Activated CD4-positive, alpha-beta T cell treated with anti-CD3 and anti-CD28 coated beads, Interleukin-2, amount 10 ng/mL, durations not matched to agents 7 days and 5 days (primary cell): Measurements from ENCODE around the gene TANGO6. TPM values are rescaled to one million over a fixed set of nuclear protein-coding genes. Genes with fewer than 3 reads are reported as not detected.

Experiments used
- CTCF ChIA-PET: fragments of 350-600 bp; sonication (Branson Sonifier 250); formaldehyde crosslinking; loops from one replicate; lab custom pipeline; 2021; ENCODE audit warnings: antibody characterized with exemption; lab: Charles Lee
- POLR2A ChIA-PET: fragments of 350-600 bp; sonication (Branson Sonifier 250); formaldehyde crosslinking; loops from one replicate; lab custom pipeline; 2021; ENCODE audit warnings: antibody characterized with exemption; lab: Charles Lee
- DNase-seq: peaks from one replicate; pipeline ENCODE4 v3.0.0-alpha.2; 2020
- H3K27ac Mint-ChIP-seq: one replicate; pipeline ENCODE4 v1.8.0; 2021; ENCODE audit warnings: mild to moderate bottlenecking, moderate library complexity, mixed read lengths
- H3K27me3 Mint-ChIP-seq: one replicate; pipeline ENCODE4 v1.8.0; 2021; ENCODE audit warnings: mixed read lengths
- H3K36me3 Mint-ChIP-seq: one replicate; pipeline ENCODE4 v1.8.0; 2021; ENCODE audit warnings: low read depth, mixed read lengths
- H3K4me1 Mint-ChIP-seq: one replicate; pipeline ENCODE4 v1.8.0; 2021; ENCODE audit warnings: mixed read lengths
- H3K4me3 Mint-ChIP-seq: one replicate; pipeline ENCODE4 v1.8.0; 2021; ENCODE audit warnings: mild to moderate bottlenecking, moderate library complexity, mixed read lengths
- H3K9me3 Mint-ChIP-seq: one replicate; pipeline ENCODE4 v1.8.0; 2021; ENCODE audit warnings: mixed read lengths
- total RNA-seq, 2 experiments: library from RNA; stranded (reverse); gene quantifications; one replicate each; pipeline ENCODE4 v1.2.3, GENCODE V29; 2021

The TANGO6 gene
- total RNA-seq, 2 experiments from 2014 or later, result 24.3 to 27.4 TPM

DNA sequence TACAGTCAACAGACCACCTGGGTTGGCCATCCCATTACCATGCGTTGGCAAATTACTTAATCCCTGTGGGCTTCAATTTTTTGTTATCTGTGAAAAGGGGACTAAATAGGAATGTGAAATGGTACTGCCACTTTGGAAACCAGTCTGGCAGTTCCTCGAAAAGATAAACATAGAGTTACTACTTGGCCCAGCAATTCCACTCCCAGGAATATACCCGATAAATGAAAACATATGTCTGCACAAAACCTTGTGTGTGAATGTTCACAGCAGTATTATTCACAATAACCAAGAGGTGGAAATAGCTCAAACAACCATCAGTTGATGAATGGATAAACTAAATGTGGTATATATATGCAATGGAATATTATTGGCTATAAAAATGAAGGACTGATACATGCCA lies 87.9 kb downstream of the TANGO6 start:
- H3K27ac Mint-ChIP-seq, result no peak overlapping the region
- ChIA-PET CTCF (no interaction called here), POLR2A (no interaction called here)
- DNase-seq, result no peak
- no peak overlapping the region for H3K4me3 Mint-ChIP-seq
- H3K9me3 Mint-ChIP-seq, result no peaks in the 10 kb centered on the region
- H3K4me1 Mint-ChIP-seq, result peaks cover 10% of the 10 kb centered on the region
- H3K36me3 Mint-ChIP-seq, result peaks cover 44% of the 10 kb centered on the region
- no peaks in the 10 kb centered on the region for H3K27me3 Mint-ChIP-seq

DNA sequence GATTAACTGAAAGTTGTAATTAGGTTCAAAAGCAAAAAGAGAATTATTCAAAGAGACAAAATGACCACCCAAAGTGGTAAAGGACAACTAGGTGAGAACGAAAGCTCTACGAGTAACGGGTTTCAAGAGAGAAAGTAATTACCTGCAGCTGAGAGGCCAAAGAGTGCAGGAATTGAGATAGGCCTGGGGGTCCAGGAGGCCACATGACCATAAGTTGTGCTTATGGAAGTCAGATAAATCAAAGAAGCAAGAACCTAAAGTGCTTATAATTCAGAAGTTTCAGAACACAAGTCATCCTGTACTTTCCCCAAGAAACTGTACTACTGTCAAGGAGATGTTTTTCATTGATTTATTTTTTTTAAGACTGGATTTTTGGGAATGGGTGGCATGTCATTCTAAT lies 91.1 kb downstream of the TANGO6 start:
- Mint-ChIP-seq H3K27me3 (no peaks in the 10 kb centered on the region), H3K4me3 (no peak overlapping the region), H3K36me3 (peaks cover 33% of the 10 kb centered on the region), H3K27ac (no peak overlapping the region), H3K4me1 (peaks cover 15% of the 10 kb centered on the region), H3K9me3 (no peaks in the 10 kb centered on the region)
- POLR2A ChIA-PET, result no interaction called here
- no peak for DNase-seq
- CTCF ChIA-PET, result interaction anchor here (0.9 to 1.2 kb wide), 3 partner anchors 12 to 344 kb away, joined by 3 read pairs; no protein-coding TSS in a partner anchor

DNA sequence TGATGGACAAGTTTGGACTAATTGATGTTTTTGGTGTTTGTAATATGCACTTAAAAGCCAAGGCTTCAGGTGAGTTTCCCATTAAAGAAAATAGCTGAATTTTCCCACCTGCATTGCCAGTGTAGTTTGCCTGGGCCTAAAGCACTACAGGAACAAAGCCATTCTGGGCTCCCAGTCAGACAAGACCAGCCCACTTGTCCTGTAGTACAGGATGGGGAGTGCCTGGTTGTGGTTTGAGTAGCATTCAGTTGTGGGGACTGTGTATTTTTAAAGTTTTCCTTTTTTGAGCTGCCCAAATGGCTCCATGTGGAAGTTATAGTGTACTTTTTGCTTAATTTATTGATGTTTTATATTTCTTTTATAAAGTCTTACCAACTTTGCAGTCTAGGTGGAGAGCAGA lies 91.7 kb downstream of the TANGO6 start:
- no peak for DNase-seq
- Mint-ChIP-seq H3K4me3 (no peak overlapping the region), H3K9me3 (no peaks in the 10 kb centered on the region), H3K36me3 (peaks cover 31% of the 10 kb centered on the region), H3K27me3 (no peaks in the 10 kb centered on the region), H3K27ac (no peak overlapping the region), H3K4me1 (peaks cover 15% of the 10 kb centered on the region)
- ChIA-PET CTCF (interaction anchor here (0.9 to 1.2 kb wide), 3 partner anchors 12 to 344 kb away, joined by 3 read pairs; no protein-coding TSS in a partner anchor), POLR2A (no interaction called here)

DNA sequence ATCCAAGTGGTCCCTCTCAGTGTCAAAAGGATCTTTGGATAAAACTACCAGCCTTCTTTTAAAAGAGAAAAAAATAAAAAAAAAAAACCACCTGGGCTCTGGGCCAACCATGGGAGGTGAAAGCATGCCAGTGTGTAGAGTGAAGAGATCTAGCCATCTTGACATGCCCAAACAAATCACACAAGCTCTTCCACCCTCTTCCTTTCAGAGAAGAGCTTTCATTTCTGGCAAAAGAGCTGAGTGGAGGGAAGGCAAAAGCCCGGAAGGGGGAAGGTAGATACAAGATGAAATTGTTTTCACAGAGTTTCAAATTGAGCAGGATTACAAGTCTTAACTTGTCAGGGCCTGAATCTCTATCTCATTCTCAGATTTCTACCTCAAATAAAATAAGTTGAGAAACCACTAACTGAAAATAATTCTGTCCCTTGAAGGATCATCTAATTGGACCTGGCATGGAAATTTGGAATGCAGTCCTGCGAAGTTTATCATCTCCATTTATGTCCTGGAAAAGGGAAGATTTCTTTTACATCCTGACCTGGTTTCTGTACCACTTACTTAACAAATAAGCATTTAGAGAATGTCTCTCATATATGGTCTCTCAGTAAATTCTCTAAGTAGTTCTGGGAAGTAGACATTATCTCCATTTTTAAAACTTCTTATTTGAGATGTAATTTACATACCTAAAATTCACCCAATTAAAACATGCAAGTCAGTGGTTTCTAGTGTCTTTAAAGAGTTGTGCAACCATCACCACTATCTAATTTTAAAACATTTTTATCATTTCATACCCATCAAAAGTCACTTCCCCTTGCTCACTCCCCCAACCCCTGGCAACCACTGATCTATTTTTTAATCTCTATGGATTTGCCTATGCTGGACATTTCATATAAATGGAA lies 93.7 kb downstream of the TANGO6 start:
- H3K27me3 Mint-ChIP-seq, result no peaks in the 10 kb centered on the region
- CTCF ChIA-PET, result interaction anchor here (0.8 kb wide), 1 partner anchor 175 kb away, joined by 3 read pairs; no protein-coding TSS in a partner anchor
- H3K36me3 Mint-ChIP-seq, result peaks cover 24% of the 10 kb centered on the region
- H3K4me1 Mint-ChIP-seq, result peaks cover 15% of the 10 kb centered on the region
- H3K4me3 Mint-ChIP-seq, result no peak overlapping the region
- POLR2A ChIA-PET, result no interaction called here
- H3K27ac Mint-ChIP-seq, result no peak overlapping the region
- no peaks in the 10 kb centered on the region for H3K9me3 Mint-ChIP-seq
- DNase-seq, result no peak

DNA sequence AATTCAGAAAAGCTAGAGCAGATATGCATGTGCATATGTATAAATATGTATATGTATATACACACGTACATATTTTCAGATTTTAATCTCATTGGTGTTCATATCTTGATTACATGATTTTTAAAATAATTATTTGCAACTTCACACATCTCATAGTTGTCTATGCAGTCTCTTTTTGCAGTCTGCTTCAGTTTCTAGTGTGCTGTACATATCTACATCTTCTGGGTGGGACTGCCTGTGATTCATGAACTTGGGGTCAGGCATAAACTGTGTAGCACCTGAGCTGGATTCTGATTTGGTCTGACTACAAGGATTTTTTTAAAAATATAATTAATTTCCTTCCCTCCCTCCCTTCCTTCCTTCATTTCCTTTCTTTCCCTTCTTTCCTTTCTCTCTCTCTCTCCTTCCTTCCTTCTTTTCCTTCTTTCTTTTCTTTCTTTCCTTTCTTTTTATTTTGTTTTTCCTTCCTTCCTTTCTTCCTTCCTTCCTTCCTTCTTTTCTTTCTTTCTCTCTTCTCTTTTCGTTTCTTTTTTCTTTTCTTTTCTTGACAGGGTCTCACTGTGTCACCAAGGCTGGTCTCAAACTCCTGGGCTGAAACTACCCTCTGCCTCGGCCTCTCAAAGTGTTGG lies 96.5 kb downstream of the TANGO6 start:
- ChIA-PET CTCF (interaction anchor here (1.0 kb wide), 1 partner anchor 40 kb away, joined by 3 read pairs; no protein-coding TSS in a partner anchor), POLR2A (no interaction called here)
- Mint-ChIP-seq H3K4me3 (no peak overlapping the region), H3K4me1 (peaks cover 10% of the 10 kb centered on the region), H3K36me3 (peaks cover 27% of the 10 kb centered on the region), H3K27me3 (no peaks in the 10 kb centered on the region), H3K9me3 (peaks cover 10% of the 10 kb centered on the region), H3K27ac (no peak overlapping the region)
- DNase-seq, result no peak

DNA sequence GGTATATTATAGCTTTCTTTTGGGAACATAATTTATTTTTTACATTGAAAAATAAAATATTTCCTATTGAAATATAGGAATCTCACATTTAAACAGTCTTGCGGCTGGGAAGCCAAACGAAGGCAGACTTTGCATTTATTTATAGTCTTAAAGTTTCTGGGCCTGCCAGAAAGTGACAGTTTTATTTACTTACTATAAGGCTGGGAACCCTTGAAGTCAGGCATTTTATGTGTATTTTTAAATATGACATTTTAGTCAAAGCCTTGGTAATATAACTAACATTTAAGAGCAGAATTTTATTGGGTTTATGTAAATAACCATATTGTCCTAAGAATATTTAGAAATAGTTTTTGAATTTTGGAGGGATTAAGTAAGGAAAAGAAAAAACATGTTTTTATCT lies 97.5 kb downstream of the TANGO6 start:
- H3K9me3 Mint-ChIP-seq, result peaks cover 12% of the 10 kb centered on the region
- H3K4me1 Mint-ChIP-seq, result peaks cover 5% of the 10 kb centered on the region
- peaks cover 35% of the 10 kb centered on the region for H3K36me3 Mint-ChIP-seq
- H3K27ac Mint-ChIP-seq, result no peak overlapping the region
- no peak overlapping the region for H3K4me3 Mint-ChIP-seq
- DNase-seq, result no peak
- ChIA-PET CTCF (interaction anchor here (1.2 kb wide), 1 partner anchor 107 kb away, joined by 3 read pairs; no protein-coding TSS in a partner anchor), POLR2A (interaction anchor here (0.7 kb wide), 1 partner anchor 226 kb away, joined by 4 read pairs; no protein-coding TSS in a partner anchor)
- H3K27me3 Mint-ChIP-seq, result no peaks in the 10 kb centered on the region

DNA sequence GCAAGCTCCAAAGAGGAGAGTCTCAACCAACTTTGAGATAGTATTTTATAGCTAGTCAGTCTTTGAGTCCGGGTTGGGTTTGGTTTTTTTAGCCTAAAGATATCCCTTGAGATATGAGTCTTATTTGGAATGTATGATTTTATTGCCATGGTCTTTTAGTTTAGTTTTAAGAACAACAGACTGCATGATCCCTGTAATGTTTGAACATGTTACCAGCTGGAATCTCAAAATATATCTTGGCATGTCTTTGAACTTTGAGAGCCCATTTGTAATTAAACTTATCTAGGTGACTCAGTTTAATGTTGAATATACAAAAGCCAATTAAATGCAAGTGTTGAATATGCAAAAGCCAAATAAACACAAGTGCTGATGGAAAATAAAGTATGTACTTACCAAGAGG lies 100.6 kb downstream of the TANGO6 start:
- H3K27me3 Mint-ChIP-seq, result no peaks in the 10 kb centered on the region
- H3K27ac Mint-ChIP-seq, result no peak overlapping the region
- H3K9me3 Mint-ChIP-seq, result peaks cover 12% of the 10 kb centered on the region
- no peak overlapping the region for H3K4me3 Mint-ChIP-seq
- no peak for DNase-seq
- POLR2A ChIA-PET, result no interaction called here
- peaks cover 33% of the 10 kb centered on the region for H3K36me3 Mint-ChIP-seq
- no peaks in the 10 kb centered on the region for H3K4me1 Mint-ChIP-seq
- CTCF ChIA-PET, result no interaction called here

DNA sequence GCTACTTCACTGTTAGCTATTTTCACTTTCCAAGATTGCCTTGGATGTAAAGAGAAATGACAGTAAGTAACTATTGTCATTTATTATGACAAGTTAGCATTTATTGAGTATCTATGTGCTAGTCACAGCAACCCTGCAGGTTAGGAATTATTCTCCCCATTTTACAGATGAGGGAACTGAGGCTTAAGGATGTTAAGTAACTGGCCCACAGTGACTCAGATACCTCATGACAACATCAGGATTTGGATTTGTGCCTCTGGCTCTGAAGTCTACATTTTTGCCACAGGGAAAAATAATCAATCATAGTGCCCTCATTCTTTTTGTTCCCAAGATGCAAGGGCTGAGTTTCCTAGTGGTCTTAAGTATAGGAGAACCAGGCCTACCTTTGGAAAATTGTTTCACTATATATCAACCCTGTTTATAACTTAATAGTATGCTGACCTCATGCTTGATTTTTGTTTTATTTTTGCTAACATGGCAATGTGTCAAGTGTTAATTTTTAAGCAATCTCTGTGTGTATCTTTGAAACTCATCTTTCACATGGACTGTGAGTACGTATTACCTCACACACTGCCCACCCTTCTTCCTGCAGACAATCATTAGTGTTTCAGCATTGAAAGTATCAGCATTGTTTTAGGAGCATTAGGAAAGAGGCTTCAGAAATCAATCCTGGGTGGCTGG lies 105.0 kb downstream of the TANGO6 start:
- Mint-ChIP-seq H3K36me3 (peaks cover 28% of the 10 kb centered on the region), H3K9me3 (peaks cover 12% of the 10 kb centered on the region), H3K27ac (no peak overlapping the region), H3K4me1 (no peaks in the 10 kb centered on the region), H3K27me3 (no peaks in the 10 kb centered on the region), H3K4me3 (no peak overlapping the region)
- ChIA-PET CTCF (no interaction called here), POLR2A (no interaction called here)
- DNase-seq, result no peak

DNA sequence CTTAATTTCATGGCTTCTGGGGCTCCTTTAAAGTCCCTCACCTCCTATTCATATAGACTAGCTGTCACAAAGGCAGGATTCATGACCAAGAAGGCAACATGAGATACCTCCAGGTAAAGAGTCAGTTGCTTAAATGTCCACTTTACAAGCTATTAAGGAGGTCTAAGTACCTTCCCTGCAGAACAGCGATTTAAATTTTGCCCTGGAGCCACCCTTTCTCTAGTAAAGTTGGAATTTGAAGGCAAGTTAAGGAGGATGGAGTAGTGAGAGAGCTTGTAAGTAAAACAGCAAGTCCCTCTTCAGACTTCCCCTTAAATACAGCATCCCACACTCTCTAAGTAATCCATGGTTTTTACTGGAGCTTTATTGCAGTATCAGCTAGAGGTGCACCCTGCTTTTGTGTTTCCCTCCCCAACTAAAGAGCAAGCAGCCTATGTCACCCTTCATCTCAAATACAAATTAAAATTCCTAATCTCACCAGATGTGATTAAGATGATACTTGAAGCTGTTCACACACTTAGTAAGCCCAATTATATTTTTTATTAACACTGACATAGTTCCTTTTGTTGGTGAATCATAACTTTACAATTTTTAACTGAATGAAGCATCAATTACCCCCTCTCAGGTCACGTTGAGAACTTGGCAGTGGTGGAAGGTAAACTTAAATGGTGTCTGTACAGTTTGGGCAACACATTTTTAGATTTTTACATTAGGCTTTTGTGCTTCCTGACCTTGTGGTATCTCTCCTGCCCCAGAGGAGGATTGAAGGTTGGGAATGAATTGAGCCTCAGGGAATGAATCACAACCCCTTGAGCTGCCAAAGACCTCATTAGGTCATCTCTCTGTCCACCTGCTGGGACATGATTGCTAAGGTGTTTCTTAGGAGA lies 108.9 kb downstream of the TANGO6 start:
- Mint-ChIP-seq H3K36me3 (no peaks in the 10 kb centered on the region), H3K27ac (no peak overlapping the region), H3K4me1 (no peaks in the 10 kb centered on the region), H3K27me3 (no peaks in the 10 kb centered on the region), H3K4me3 (no peak overlapping the region), H3K9me3 (no peaks in the 10 kb centered on the region)
- ChIA-PET CTCF (interaction anchor here (0.5 to 0.7 kb wide), 2 partner anchors 145 to 206 kb away, joined by 3 read pairs; no protein-coding TSS in a partner anchor), POLR2A (no interaction called here)
- no peak for DNase-seq

DNA sequence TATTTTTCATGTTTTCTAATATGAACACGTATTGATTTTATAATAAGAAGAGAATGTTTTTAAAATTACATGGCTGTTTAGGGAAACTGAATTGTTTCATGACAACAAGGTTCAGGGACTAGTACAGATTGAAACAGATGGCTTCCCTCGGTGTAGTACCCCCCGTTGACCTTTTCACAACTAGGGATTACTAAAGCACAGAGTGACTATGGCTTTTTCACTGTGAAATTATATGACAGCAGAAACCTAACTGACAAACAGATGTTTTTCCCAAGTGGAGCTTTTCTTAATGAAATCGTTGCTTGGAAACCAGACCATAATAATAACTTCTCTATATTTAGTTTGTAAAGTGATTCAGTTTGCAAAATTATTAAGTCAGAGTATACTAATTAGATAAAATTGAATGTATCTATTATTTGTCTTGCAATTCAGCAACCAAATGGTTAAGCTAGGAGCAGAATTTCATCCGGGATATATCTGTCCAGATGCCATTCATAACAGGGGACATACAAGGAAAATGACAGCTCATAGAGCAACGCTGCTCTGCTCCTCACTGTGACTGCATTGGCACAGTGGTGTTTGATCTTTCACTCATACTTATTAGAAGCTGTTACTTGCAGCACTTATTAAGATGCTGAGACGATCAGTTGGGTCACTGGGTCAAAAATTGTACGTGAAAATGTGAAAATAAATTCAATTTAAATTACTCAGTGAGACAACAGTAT lies 111.7 kb downstream of the TANGO6 start:
- ChIA-PET CTCF (interaction anchor here (1.4 kb wide), 1 partner anchor 69 kb away, joined by 7 read pairs; no protein-coding TSS in a partner anchor), POLR2A (no interaction called here)
- H3K27ac Mint-ChIP-seq, result no peak overlapping the region
- no peaks in the 10 kb centered on the region for H3K36me3 Mint-ChIP-seq
- H3K27me3 Mint-ChIP-seq, result no peaks in the 10 kb centered on the region
- no peak for DNase-seq
- H3K4me1 Mint-ChIP-seq, result no peaks in the 10 kb centered on the region
- H3K4me3 Mint-ChIP-seq, result no peak overlapping the region
- no peaks in the 10 kb centered on the region for H3K9me3 Mint-ChIP-seq

DNA sequence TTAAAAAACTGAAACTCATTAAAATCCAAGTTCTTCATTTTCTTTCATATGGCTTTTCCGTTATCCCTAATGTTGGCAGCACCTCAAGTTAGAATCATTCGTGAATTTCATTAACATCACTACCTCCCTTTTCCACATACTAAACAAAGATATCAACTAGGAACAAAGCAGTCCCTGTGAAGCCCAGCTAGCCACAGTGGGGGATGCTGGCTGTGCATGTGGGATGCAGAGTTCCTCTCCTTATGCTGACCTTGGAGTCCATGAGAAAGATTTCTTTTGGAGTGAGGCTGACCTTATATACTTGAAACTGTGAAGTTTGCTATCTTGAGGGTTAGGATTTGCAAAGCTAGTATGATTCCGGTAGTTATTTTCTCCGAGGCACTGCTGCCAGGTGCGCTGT lies 117.6 kb downstream of the TANGO6 start:
- no peak overlapping the region for H3K4me3 Mint-ChIP-seq
- DNase-seq, result no peak
- no peak overlapping the region for H3K27ac Mint-ChIP-seq
- H3K4me1 Mint-ChIP-seq, result no peaks in the 10 kb centered on the region
- CTCF ChIA-PET, result interaction anchor here (1.1 to 1.2 kb wide), 2 partner anchors 18 to 26 kb away, joined by 3 read pairs; no protein-coding TSS in a partner anchor
- peaks cover 3% of the 10 kb centered on the region for H3K36me3 Mint-ChIP-seq
- no peaks in the 10 kb centered on the region for H3K9me3 Mint-ChIP-seq
- POLR2A ChIA-PET, result no interaction called here
- H3K27me3 Mint-ChIP-seq, result no peaks in the 10 kb centered on the region
